HepG2 (cell line): ENCODE results near the gene OR52N1. TPM values are rescaled to one million over a fixed set of nuclear protein-coding genes. Genes with fewer than 3 reads are reported as not detected.

ENCODE experiments used
- ATAC-seq: fragments of 200-7000 bp; cut with Tn5 transposase; 3 replicates; pipeline ENCODE4 v1.9.1; 2020; ENCODE audit warnings: mild to moderate bottlenecking, moderate library complexity
- BruUV-seq: library from RNA; stranded (reverse); fragments of 400-500 nt; replicated peaks from 2 replicates; lab custom pipeline; 2021; lab: Mats Ljungman, UMichigan
- CTCF ChIA-PET: fragments of 300-600 bp; formaldehyde crosslinking; extraction: SDS; loops from one replicate; lab custom pipeline; 2021; ENCODE audit warnings: low total read pairs, inconsistent platforms, low intra/inter-chr PET ratio; lab: Yijun Ruan, JAX
- POLR2A ChIA-PET: fragments of 350-600 bp; sonication (Branson Sonifier 250); formaldehyde crosslinking; loops from one replicate; lab custom pipeline; 2020; ENCODE audit warnings: antibody characterized with exemption, inconsistent platforms; lab: Yijun Ruan, JAX
- DNase-seq: peaks from one replicate; pipeline ENCODE4 v3.0.0-alpha.2; 2015; ENCODE audit warnings: low spot score
- FAIRE-seq: peaks from 3 replicates; lab custom pipeline; 2011; peaks lifted over from hg19 to GRCh38; lab: Jason Lieb, UNC
- H2AFZ ChIP-seq: one replicate; pipeline ENCODE4 v1.6.1; 2011; ENCODE audit warnings: low read length, inconsistent platforms
- H3K27ac ChIP-seq: fragments of 300-600 bp; 3 replicates; pipeline ENCODE4 v1.8.0; 2011; ENCODE audit warnings: mixed run types, mild to moderate bottlenecking, mixed read lengths, low read length, inconsistent platforms; ENCODE audit not compliant: insufficient read depth; ENCODE audit errors: extremely low read length
- H3K27me3 ChIP-seq, 2 experiments: fragments of 200-600 bp in 1 of 2; 2 replicates in 1 of 2; 3 replicates in 1 of 2; pipeline versions ENCODE4 v1.6.0 to v1.8.0; 2011; ENCODE audit warnings: low read length in 2 of 2, mild to moderate bottlenecking in 2 of 2, moderate library complexity in 2 of 2, inconsistent platforms in 1 of 2; ENCODE audit not compliant: insufficient read depth in 2 of 2, control insufficient read depth in 1 of 2
- H3K36me3 ChIP-seq, 2 experiments: fragments of 200-600 bp in 1 of 2; replicated peaks in 1 of 2; 2 replicates in 1 of 2; 3 replicates in 1 of 2; pipeline versions ENCODE4 v1.5.1 to v1.8.0; 2011; ENCODE audit warnings: low read length in 2 of 2, inconsistent platforms in 1 of 2; ENCODE audit not compliant: insufficient read depth in 2 of 2, control insufficient read depth in 1 of 2
- H3K4me1 ChIP-seq: 2 replicates; pipeline ENCODE4 v1.5.1; 2012; ENCODE audit warnings: low read length, inconsistent platforms; ENCODE audit not compliant: insufficient read depth
- H3K4me2 ChIP-seq: 2 replicates; pipeline ENCODE4 v1.6.0; 2011; ENCODE audit warnings: low read depth, low read length, inconsistent platforms
- H3K4me3 ChIP-seq, 3 experiments: fragments of 200-600 bp in 1 of 3; sonication (generic), shearing (Covaris generic) in 1 of 3; replicated peaks in 1 of 3; 2 replicates each; pipeline ENCODE4 v1.5.1; 2011 to 2016; ENCODE audit warnings: low read length in 3 of 3, inconsistent platforms in 2 of 3, low read depth in 2 of 3, mild to moderate bottlenecking in 2 of 3, control low read depth in 1 of 3, mixed read lengths in 1 of 3; ENCODE audit not compliant: insufficient read depth in 1 of 3
- H3K79me2 ChIP-seq: one replicate; pipeline ENCODE4 v1.6.1; 2011; ENCODE audit warnings: low read length, inconsistent platforms; ENCODE audit not compliant: insufficient read depth
- H3K9ac ChIP-seq: 2 replicates; pipeline ENCODE4 v1.6.0; 2011; ENCODE audit warnings: mild to moderate bottlenecking, low read depth, low read length, inconsistent platforms; ENCODE audit not compliant: insufficient read depth
- H3K9me3 ChIP-seq: 2 replicates; pipeline ENCODE4 v1.5.1; 2012; ENCODE audit warnings: mild to moderate bottlenecking, low read length
- H4K20me1 ChIP-seq: 2 replicates; pipeline ENCODE4 v1.6.0; 2011; ENCODE audit warnings: inconsistent platforms, mild to moderate bottlenecking, low read length, moderate library complexity; ENCODE audit not compliant: insufficient read depth
- CCDC6 ChIP-seq: sonication (generic); formaldehyde crosslinking; IDR thresholded peaks from 2 replicates; pipeline ENCODE4 v1.8.1; 2022; ENCODE audit warnings: mild to moderate bottlenecking, missing genetic modification reagents, moderate library complexity
- CENPX ChIP-seq: sonication (generic); formaldehyde crosslinking; IDR thresholded peaks from 2 replicates; pipeline ENCODE4 v1.9.0; 2021; ENCODE audit warnings: mild to moderate bottlenecking, missing genetic modification reagents, moderate library complexity
- FOXO1 ChIP-seq: sonication (generic); formaldehyde crosslinking; IDR thresholded peaks from 2 replicates; pipeline ENCODE4 v1.4.0; 2020; ENCODE audit warnings: missing genetic modification reagents
- HNRNPK ChIP-seq: fragments of 200-400 bp; formaldehyde crosslinking; IDR thresholded peaks from 2 replicates; pipeline ENCODE4 v1.6.1; 2018; ENCODE audit warnings: low read length, low read depth, moderate library complexity, mild to moderate bottlenecking; ENCODE audit not compliant: poor library complexity, severe bottlenecking
- PAWR ChIP-seq: sonication (generic); formaldehyde crosslinking; IDR thresholded peaks from 2 replicates; pipeline ENCODE4 v1.4.0; 2020; ENCODE audit warnings: missing genetic modification reagents, mild to moderate bottlenecking, borderline replicate concordance
- SMAD3 ChIP-seq: sonication (generic); formaldehyde crosslinking; IDR thresholded peaks from 2 replicates; pipeline ENCODE4 v1.4.0; 2020; ENCODE audit warnings: missing genetic modification reagents
- ZBTB7A ChIP-seq: sonication (generic); formaldehyde crosslinking; IDR thresholded peaks from 2 replicates; pipeline ENCODE4 v1.8.0; 2022; ENCODE audit warnings: mild to moderate bottlenecking, missing genetic modification reagents
- ZFP82 ChIP-seq: sonication (generic); formaldehyde crosslinking; IDR thresholded peaks from 2 replicates; pipeline ENCODE4 v1.5.1; 2020; ENCODE audit warnings: mild to moderate bottlenecking, missing genetic modification reagents, borderline replicate concordance
- ZMYM4 ChIP-seq: sonication (generic); formaldehyde crosslinking; IDR thresholded peaks from 2 replicates; pipeline ENCODE4 v1.8.1; 2023; ENCODE audit warnings: mild to moderate bottlenecking, missing genetic modification reagents
- ZNF614 ChIP-seq: IDR thresholded peaks from 2 replicates; pipeline ENCODE4 v1.6.1; 2018; ENCODE audit warnings: missing biosample characterization, missing genetic modification reagents, inconsistent platforms, borderline replicate concordance
- in situ Hi-C: cut with HindIII; loops from 2 replicates; pipeline ENCODE4 v1.10.0; 2017; ENCODE audit warnings: low pct_unique_long_range_greater_than_20kb; ENCODE audit not compliant: extremely low pct_ligation_motif_present
- intact Hi-C: fragments of 100-400 bp; cut with micrococcal nuclease; formaldehyde crosslinking; loops from one replicate; pipeline ENCODE4 v1.10.0; 2022; ENCODE audit not compliant: unreplicated experiment
- polyA plus RNA-seq, 8 experiments: library from polyadenylated mRNA; depleted of rRNA in 3 of 8; stranded (reverse) in 7 of 8; unstranded in 1 of 8; fragments of >200 nt; fragmentation: Illumina TruSeq in 4 of 8; extraction: Trizol in 4 of 8; gene quantifications; 2 replicates each; pipeline versions ENCODE4 v1.2.1 to v1.2.3, GENCODE V29; 2011 to 2016; ENCODE audit warnings: low read depth in 4 of 8, missing spikeins in 1 of 8, mixed read lengths in 1 of 8; ENCODE audit not compliant: insufficient read depth in 1 of 8
- total RNA-seq, 5 experiments: library from RNA; depleted of rRNA; stranded (reverse); fragments of >200 nt; fragmentation: Illumina TruSeq; extraction: Trizol; gene quantifications; 2 replicates each; pipeline ENCODE4 v1.2.3, GENCODE V29; 2016; ENCODE audit warnings: low read depth in 1 of 5
- TF ChIP-seq, protein P1 (sequence below): sonication (generic); formaldehyde crosslinking; IDR thresholded peaks from 2 replicates; pipeline ENCODE4 v1.5.0; 2020; ENCODE audit warnings: missing genetic modification reagents

OR52N1 gene
- total and polyA plus RNA-seq, 2 of the 13 experiments (the other 11 are each of a cell fraction or from before 2014, with no cell fraction given): not detected

GRCh38 chr11:5737670-5738392 lies 53.2 kb downstream of the OR52N1 start (continued):
- no peak for TF ChIP-seq HNRNPK
- TF ChIP-seq PAWR (CRISPR knock-in tag): no peak
- TF ChIP-seq, protein P1, sequence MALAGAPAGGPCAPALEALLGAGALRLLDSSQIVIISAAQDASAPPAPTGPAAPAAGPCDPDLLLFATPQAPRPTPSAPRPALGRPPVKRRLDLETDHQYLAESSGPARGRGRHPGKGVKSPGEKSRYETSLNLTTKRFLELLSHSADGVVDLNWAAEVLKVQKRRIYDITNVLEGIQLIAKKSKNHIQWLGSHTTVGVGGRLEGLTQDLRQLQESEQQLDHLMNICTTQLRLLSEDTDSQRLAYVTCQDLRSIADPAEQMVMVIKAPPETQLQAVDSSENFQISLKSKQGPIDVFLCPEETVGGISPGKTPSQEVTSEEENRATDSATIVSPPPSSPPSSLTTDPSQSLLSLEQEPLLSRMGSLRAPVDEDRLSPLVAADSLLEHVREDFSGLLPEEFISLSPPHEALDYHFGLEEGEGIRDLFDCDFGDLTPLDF (CRISPR knock-in tag): no peak
- TF ChIP-seq FOXO1 (CRISPR knock-in tag): no peak

GRCh38 chr11:5737091-5737490 lies 54.0 kb downstream of the OR52N1 start:
- Histone ChIP-seq H3K4me1 (no peaks in the 10 kb centered on the region), H3K4me2 (no peak overlapping the region), H3K9me3 (no peaks in the 10 kb centered on the region), H2AFZ (no peak overlapping the region), H3K4me3 (no peak overlapping the region), H4K20me1 (no peaks in the 10 kb centered on the region), H3K27me3 (no peaks in the 10 kb centered on the region), H3K79me2 (no peaks in the 10 kb centered on the region), H3K9ac (no peak overlapping the region), H3K27ac (no peak overlapping the region), H3K36me3 (no peaks in the 10 kb centered on the region)
- no peak for DNase-seq
- intact Hi-C loops: no loop called here
- ChIA-PET CTCF (no interaction called here), POLR2A (no interaction called here)
- in situ Hi-C loops: no loop called here
- TF ChIP-seq SMAD3 (CRISPR knock-in tag) (no peak), CENPX (no peak), ZFP82 (CRISPR knock-in tag) (no peak), ZBTB7A (CRISPR knock-in tag) (no peak), CCDC6 (CRISPR knock-in tag) (no peak), ZNF614 (CRISPR knock-in tag) (no peak), ZMYM4 (no peak)
- BruUV-seq: no TSS peak
- FAIRE-seq: no peak
- no peak for ATAC-seq

Other genes starting within 250 kb of the OR52N1 start
- not detected in 2 replicates for gene OR52H1, start 242.7 kb downstream of the OR52N1 start, total RNA-seq (2016; rRNA removed; fragmentation: Illumina TruSeq; extraction: Trizol)
- not detected in 2 replicates for gene OR52H1, start 242.7 kb downstream of the OR52N1 start, polyA plus RNA-seq (2011; rRNA removed)
- not detected in 2 replicates for gene OR52B6, start 210.4 kb downstream of the OR52N1 start, total RNA-seq (2016; rRNA removed; fragmentation: Illumina TruSeq; extraction: Trizol)
- gene OR52B6, start 210.4 kb downstream of the OR52N1 start, polyA plus RNA-seq (2011; rRNA removed): not detected in 2 replicates
- not detected in 2 replicates for gene TRIM6, start 194.6 kb downstream of the OR52N1 start, total RNA-seq (2016; rRNA removed; fragmentation: Illumina TruSeq; extraction: Trizol)
- not detected in 2 replicates for gene TRIM6, start 194.6 kb downstream of the OR52N1 start, polyA plus RNA-seq (2011; rRNA removed)
- gene TRIM34, start 166.3 kb downstream of the OR52N1 start, total RNA-seq (2016; rRNA removed; fragmentation: Illumina TruSeq; extraction: Trizol): 0.42 and 0.72 TPM in 2 replicates
- gene TRIM34, start 166.3 kb downstream of the OR52N1 start, polyA plus RNA-seq (2011; rRNA removed): 0.13 and 0.33 TPM in 2 replicates
- 13.1 and 19.9 TPM in 2 replicates for gene TRIM5, start 106.2 kb downstream of the OR52N1 start, total RNA-seq (2016; rRNA removed; fragmentation: Illumina TruSeq; extraction: Trizol)
- 7.0 and 7.8 TPM in 2 replicates for gene TRIM5, start 106.2 kb downstream of the OR52N1 start, polyA plus RNA-seq (2011; rRNA removed)
- 2.2 and 2.4 TPM in 2 replicates for gene TRIM22, start 101.5 kb downstream of the OR52N1 start, total RNA-seq (2016; rRNA removed; fragmentation: Illumina TruSeq; extraction: Trizol)
- 3.2 and 3.4 TPM in 2 replicates for gene TRIM22, start 101.5 kb downstream of the OR52N1 start, polyA plus RNA-seq (2011; rRNA removed)
- not detected in 2 replicates for gene OR56B1, start 54.8 kb downstream of the OR52N1 start, total RNA-seq (2016; rRNA removed; fragmentation: Illumina TruSeq; extraction: Trizol)
- gene OR56B1, start 54.8 kb downstream of the OR52N1 start, polyA plus RNA-seq (2011; rRNA removed): not detected in 2 replicates
- 0.09 TPM in 1 of 2 replicates, not detected in the other for gene OR52N4, start 37.0 kb downstream of the OR52N1 start, total RNA-seq (2016; rRNA removed; fragmentation: Illumina TruSeq; extraction: Trizol)
- gene OR52N4, start 37.0 kb downstream of the OR52N1 start, polyA plus RNA-seq (2011; rRNA removed): 0.18 and 0.30 TPM in 2 replicates
- gene OR52N5, start 7.9 kb downstream of the OR52N1 start, total RNA-seq (2016; rRNA removed; fragmentation: Illumina TruSeq; extraction: Trizol): not detected in 2 replicates
- not detected in 2 replicates for gene OR52N5, start 7.9 kb downstream of the OR52N1 start, polyA plus RNA-seq (2011; rRNA removed)
- gene OR52N2, start 17.7 kb upstream of the OR52N1 start, total RNA-seq (2016; rRNA removed; fragmentation: Illumina TruSeq; extraction: Trizol): not detected in 2 replicates
- gene OR52N2, start 17.7 kb upstream of the OR52N1 start, polyA plus RNA-seq (2011; rRNA removed): 0.14 TPM in 1 of 2 replicates, not detected in the other
- not detected in 2 replicates for gene OR52E6, start 50.6 kb upstream of the OR52N1 start, total RNA-seq (2016; rRNA removed; fragmentation: Illumina TruSeq; extraction: Trizol)
- gene OR52E6, start 50.6 kb upstream of the OR52N1 start, polyA plus RNA-seq (2011; rRNA removed): not detected in 2 replicates
- gene OR52E8, start 66.4 kb upstream of the OR52N1 start, total RNA-seq (2016; rRNA removed; fragmentation: Illumina TruSeq; extraction: Trizol): not detected in 2 replicates
- gene OR52E8, start 66.4 kb upstream of the OR52N1 start, polyA plus RNA-seq (2011; rRNA removed): not detected in 2 replicates
- not detected in 2 replicates for gene OR52E4, start 89.4 kb upstream of the OR52N1 start, total RNA-seq (2016; rRNA removed; fragmentation: Illumina TruSeq; extraction: Trizol)
- not detected in 2 replicates for gene OR52E4, start 89.4 kb upstream of the OR52N1 start, polyA plus RNA-seq (2011; rRNA removed)
- not detected in 2 replicates for gene OR52E5, start 101.9 kb upstream of the OR52N1 start, total RNA-seq (2016; rRNA removed; fragmentation: Illumina TruSeq; extraction: Trizol)
- gene OR52E5, start 101.9 kb upstream of the OR52N1 start, polyA plus RNA-seq (2011; rRNA removed): not detected in 2 replicates
- gene OR56A3, start 151.0 kb upstream of the OR52N1 start, total RNA-seq (2016; rRNA removed; fragmentation: Illumina TruSeq; extraction: Trizol): not detected in 2 replicates
- not detected in 2 replicates for gene OR56A3, start 151.0 kb upstream of the OR52N1 start, polyA plus RNA-seq (2011; rRNA removed)
- not detected in 2 replicates for gene OR56A5, start 177.2 kb upstream of the OR52N1 start, total RNA-seq (2016; rRNA removed; fragmentation: Illumina TruSeq; extraction: Trizol)
- not detected in 2 replicates for gene OR56A5, start 177.2 kb upstream of the OR52N1 start, polyA plus RNA-seq (2011; rRNA removed)
- gene OR52L1, start 195.7 kb upstream of the OR52N1 start, total RNA-seq (2016; rRNA removed; fragmentation: Illumina TruSeq; extraction: Trizol): not detected in 2 replicates
- gene OR52L1, start 195.7 kb upstream of the OR52N1 start, polyA plus RNA-seq (2011; rRNA removed): not detected in 2 replicates
- gene OR56A4, start 215.7 kb upstream of the OR52N1 start, total RNA-seq (2016; rRNA removed; fragmentation: Illumina TruSeq; extraction: Trizol): not detected in 2 replicates
- gene OR56A4, start 215.7 kb upstream of the OR52N1 start, polyA plus RNA-seq (2011; rRNA removed): not detected in 2 replicates
- gene OR56A1, start 239.5 kb upstream of the OR52N1 start, total RNA-seq (2016; rRNA removed; fragmentation: Illumina TruSeq; extraction: Trizol): not detected in 2 replicates
- gene OR56A1, start 239.5 kb upstream of the OR52N1 start, polyA plus RNA-seq (2011; rRNA removed): not detected in 2 replicates